GM19240 (cell line): ENCODE results near the gene MYOC.
"Not testable (repeated sequence)": the region's sequence is repeated elsewhere in the genome, so short reads cannot be mapped to it uniquely, and the experiment has no call there.

Experiments used
- DNase-seq: peaks from one replicate; pipeline ENCODE4 v3.0.0; 2011; ENCODE audit warnings: low spot score; ENCODE audit not compliant: insufficient read length

The MYOC gene

GRCh38 chr1:171606402-171606941, 46.0 kb downstream of the MYOC start:
- no peak for DNase-seq

- DNase-seq, result not testable (repeated sequence)
Measured at GRCh38 chr1:171603042-171603441, 49.4 kb downstream of the MYOC start.

- DNase-seq, result no peak
Measured at GRCh38 chr1:171600862-171601261, 51.6 kb downstream of the MYOC start.

- DNase-seq, result not testable (repeated sequence)
Measured at GRCh38 chr1:171600310-171600709, 52.2 kb downstream of the MYOC start.

GRCh38 chr1:171597203-171597602, 55.3 kb downstream of the MYOC start:
- DNase-seq, result no peak

GRCh38 chr1:171596705-171597104, 55.8 kb downstream of the MYOC start:
- DNase-seq, result no peak

- DNase-seq, result no peak
Measured at GRCh38 chr1:171596119-171596518, 56.4 kb downstream of the MYOC start.

- DNase-seq, result no peak
Measured at GRCh38 chr1:171595324-171595723, 57.2 kb downstream of the MYOC start.

GRCh38 chr1:171590022-171590421, 62.5 kb downstream of the MYOC start:
- no peak for DNase-seq

- no peak for DNase-seq
Measured at GRCh38 chr1:171588230-171588629, 64.3 kb downstream of the MYOC start.

- DNase-seq, result no peak
Measured at GRCh38 chr1:171585715-171586114, 66.8 kb downstream of the MYOC start.
